Sigmoid colon (tissue), 4 donors: Measurements from ENCODE around the gene SP5.

Experiments used
- CTCF ChIP-seq, 4 experiments: fragments of 450-650 bp in 3 of 4; fragments of 200-600 bp in 1 of 4; IDR thresholded peaks; one replicate each; pipeline ENCODE4 v1.5.1; 2016 to 2019; ENCODE audit warnings: antibody characterized with exemption in 4 of 4, mild to moderate bottlenecking in 3 of 4, moderate library complexity in 2 of 4
- POLR2A ChIP-seq, 2 donors: fragments of 450-650 bp; IDR thresholded peaks; one replicate each; pipeline ENCODE4 v1.6.1; 2016; ENCODE audit warnings: antibody characterized with exemption in 2 of 2, mild to moderate bottlenecking in 2 of 2, moderate library complexity in 2 of 2
- POLR2AphosphoS5 ChIP-seq, 4 donors: sonication (generic); formaldehyde crosslinking; IDR thresholded peaks; one replicate each; pipeline ENCODE4 v1.6.1; 2017; ENCODE audit warnings: antibody characterized with exemption in 4 of 4

- TF ChIP-seq POLR2AphosphoS5 (IDR thresholded peaks at IDR 0.05): no peak
- no peak for TF ChIP-seq CTCF (IDR thresholded peaks at IDR 0.05)
- TF ChIP-seq POLR2A (IDR thresholded peaks at IDR 0.05): no peak
These were observed 4.5 kb upstream of the SP5 start for GRCh38 chr2:170710609-170710979.
